ENCODE measurements around the gene DNAJA3. TPM values are rescaled to one million over a fixed set of nuclear protein-coding genes. Genes with fewer than 3 reads are reported as not detected.

The DNAJA3 gene
- total and polyA plus RNA-seq, 2 donors (not counting 3 experiments of a cell fraction or from before 2014, with no cell fraction given), result 33.4 to 45.4 TPM

DNA sequence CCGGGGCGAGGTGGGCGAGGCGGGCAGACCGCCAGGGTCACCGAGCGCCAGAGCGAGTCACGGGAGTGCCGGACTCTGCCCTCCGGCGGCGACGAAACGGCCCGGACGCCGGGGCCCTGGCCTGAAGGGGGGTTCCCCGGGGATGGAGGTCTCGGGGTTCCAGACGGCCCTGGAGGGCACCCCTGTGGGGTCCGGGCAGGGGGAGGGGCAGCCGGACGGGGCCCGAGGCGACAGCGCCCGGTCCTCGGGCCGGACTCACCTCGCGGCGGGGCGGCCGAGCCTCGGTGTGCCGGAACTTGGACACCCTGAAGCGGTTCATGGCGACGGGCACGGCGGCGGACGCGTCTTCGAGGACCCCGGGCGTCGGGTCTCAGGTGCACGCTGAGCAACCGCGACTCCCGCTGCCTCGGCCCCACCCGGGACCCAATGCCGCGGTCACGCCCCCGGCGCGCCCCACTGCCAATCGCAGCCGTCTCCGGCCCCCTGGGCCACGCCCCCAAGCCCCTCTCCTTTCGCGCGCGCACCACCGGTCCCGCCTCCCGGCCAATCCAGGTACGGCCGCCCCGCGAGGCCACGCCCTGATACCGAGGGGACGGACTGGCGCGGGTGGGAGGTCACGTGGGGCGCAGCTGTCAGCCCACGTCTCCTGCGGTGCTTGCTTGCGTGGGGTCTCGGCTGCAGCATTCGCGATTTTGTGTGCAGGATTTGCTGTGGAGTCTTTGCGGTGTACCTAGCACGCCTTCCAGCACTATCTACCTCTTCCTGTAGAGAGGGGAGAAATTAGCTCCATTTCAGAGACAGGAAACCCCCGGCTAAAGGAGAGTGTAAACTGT, 9.3 kb upstream of the DNAJA3 start, which contains the start of gene CORO7:
TSS of gene CORO7 (minus strand) at position 397 of the 833 bp plus-strand sequence. CDS start at position 319, 78 bp downstream.
- peak within 1 kb of the TSS; percentile 74 for H2AFZ ChIP-seq (ENCODE audit: low read depth, low read length)
- H3K27ac ChIP-seq (ENCODE audit: insufficient read depth, low read depth, low read length), result peak within 1 kb of the TSS; percentile 57
- intact Hi-C loops (cut with micrococcal nuclease), result loop anchor here (1.0 kb wide), 1 partner anchor 8 kb away; no protein-coding TSS in a partner anchor
- peaks cover 9% of the 10 kb centered on the region for H3K4me1 ChIP-seq (ENCODE audit: control insufficient read depth, extremely low read depth, insufficient read depth, low read length)
- H3K9me3 ChIP-seq (replicated peaks; ENCODE audit: control insufficient read depth, insufficient read depth, low read length), result no peaks in the 10 kb centered on the region
- H3K4me2 ChIP-seq (ENCODE audit: insufficient read depth, low read length), result peak within 1 kb of the TSS; percentile 68
- H3K4me3 ChIP-seq (replicated peaks in 1 of 3; ENCODE audit: insufficient read depth in 1 of 3, low read depth in 1 of 3, low read length in 3 of 3), result peak within 1 kb of the TSS; percentile 55 to 94 (median 71)
- peaks cover 0 to 10% of the 10 kb centered on the region in 2 experiments for H3K36me3 ChIP-seq (ENCODE audit: control insufficient read depth in 2 of 2, extremely low read depth in 1 of 2, insufficient read depth in 2 of 2, low read length in 2 of 2)
- peak; percentile 96 for FAIRE-seq
- H3K79me2 ChIP-seq (ENCODE audit: control insufficient read depth, insufficient read depth, low read length), result peaks cover 36% of the 10 kb centered on the region
- H3K27me3 ChIP-seq (ENCODE audit: control insufficient read depth in 2 of 2, insufficient read depth in 2 of 2, low read length in 2 of 2), result no peaks in the 10 kb centered on the region
- peak; percentile 93 for DNase-seq (ENCODE audit: low read depth, low spot score)
- no peaks in the 10 kb centered on the region for H3K9me1 ChIP-seq (replicated peaks; ENCODE audit: control insufficient read depth, extremely low read depth, insufficient read depth, low read length)
- CTCF ChIA-PET, result interaction anchor here (1.0 to 8.4 kb wide), 8 partner anchors 12 to 144 kb away, joined by 3 to 79 read pairs (median 3); partner anchors contain the start of genes PAM16 and TFAP4
- dilution Hi-C loops (cut with MboI; ENCODE audit: extremely low pct_ligation_motif_present, low sequenced_read_pairs), result no loop called here
- H3K9ac ChIP-seq (replicated peaks; ENCODE audit: extremely low read depth, insufficient read depth, low read length), result peak within 1 kb of the TSS; percentile 78
- TF ChIP-seq, protein P1, sequence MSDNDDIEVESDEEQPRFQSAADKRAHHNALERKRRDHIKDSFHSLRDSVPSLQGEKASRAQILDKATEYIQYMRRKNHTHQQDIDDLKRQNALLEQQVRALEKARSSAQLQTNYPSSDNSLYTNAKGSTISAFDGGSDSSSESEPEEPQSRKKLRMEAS (IDR thresholded peaks at IDR 0.05; ENCODE audit: insufficient read depth, insufficient read length), result peak; percentile 94
- no peak for TF ChIP-seq POLR2A (IDR thresholded peaks at IDR 0.05; ENCODE audit: low read depth, low read length)
- no peak for TF ChIP-seq EZH2 (IDR thresholded peaks at IDR 0.05; ENCODE audit: borderline replicate concordance, low read depth, low read length, severe bottlenecking)
- TF ChIP-seq FOS (IDR thresholded peaks at IDR 0.05; ENCODE audit: borderline replicate concordance, insufficient read depth, low read length), result no peak
- no peak for TF ChIP-seq GATA2 (IDR thresholded peaks at IDR 0.05; ENCODE audit: insufficient read depth, insufficient read length, low read depth, low read length)
- peak; percentile 49 for TF ChIP-seq POLR2AphosphoS5 (IDR thresholded peaks at IDR 0.05; ENCODE audit: insufficient read depth, low read depth, low read length)
- no peak for TF ChIP-seq JUN (IDR thresholded peaks at IDR 0.05; ENCODE audit: borderline replicate concordance, insufficient read depth, insufficient read length, low read depth)
- POLR2A ChIA-PET, result no interaction called here
- no peaks in the 10 kb centered on the region for H4K20me1 ChIP-seq (replicated peaks; ENCODE audit: control insufficient read depth, extremely low read depth, insufficient read depth, low read length)
- no TSS peak for BruUV-seq (replicated peaks)

Data from endothelial cell of umbilical vein (primary cell).